GM19395 (cell line): ENCODE results near the gene DOCK3.
"Not testable (repeated sequence)": the region's sequence is repeated elsewhere in the genome, so short reads cannot be mapped to it uniquely, and the experiment has no call there.

Source experiments
- ATAC-seq: cut with Tn5 transposase; IDR thresholded peaks from one replicate; pipeline ENCODE4 v1.9.1; 2021; ENCODE audit warnings: mild to moderate bottlenecking, moderate library complexity; ENCODE audit not compliant: unreplicated experiment

The DOCK3 gene

GRCh38 chr3:50649451-50649931 lies 25.2 kb upstream of the DOCK3 start:
- no peak for ATAC-seq

- no peak for ATAC-seq
Observed at GRCh38 chr3:50650018-50650417, 24.7 kb upstream of the DOCK3 start.

- ATAC-seq: no peak
Observed at GRCh38 chr3:50651445-50651844, 23.3 kb upstream of the DOCK3 start.

- no peak for ATAC-seq
Observed at GRCh38 chr3:50651920-50652529, 22.7 kb upstream of the DOCK3 start.

- no peak for ATAC-seq
Observed at GRCh38 chr3:50652709-50653108, 22.0 kb upstream of the DOCK3 start.

- ATAC-seq: no peak
Observed at GRCh38 chr3:50653937-50654595, 20.7 kb upstream of the DOCK3 start.

- ATAC-seq: no peak
Observed at GRCh38 chr3:50655009-50655830, 19.5 kb upstream of the DOCK3 start.

GRCh38 chr3:50656417-50657195 lies 18.1 kb upstream of the DOCK3 start:
- ATAC-seq: no peak

- no peak for ATAC-seq
Observed at GRCh38 chr3:50657407-50657806, 17.3 kb upstream of the DOCK3 start.

GRCh38 chr3:50657816-50658215 lies 16.9 kb upstream of the DOCK3 start:
- ATAC-seq: no peak

- no peak for ATAC-seq
Observed at GRCh38 chr3:50658416-50658815, 16.3 kb upstream of the DOCK3 start.

- ATAC-seq: no peak
Observed at GRCh38 chr3:50658831-50659230, 15.9 kb upstream of the DOCK3 start.

- ATAC-seq: no peak
Observed at GRCh38 chr3:50660386-50660785, 14.3 kb upstream of the DOCK3 start.

- no peak for ATAC-seq
Observed at GRCh38 chr3:50661321-50661837, 13.3 kb upstream of the DOCK3 start.

- ATAC-seq: no peak
Observed at GRCh38 chr3:50662408-50662807, 12.3 kb upstream of the DOCK3 start.

GRCh38 chr3:50665081-50665840 lies 9.5 kb upstream of the DOCK3 start:
- no peak for ATAC-seq

GRCh38 chr3:50665841-50666115 lies 8.9 kb upstream of the DOCK3 start:
- ATAC-seq: not testable (repeated sequence)

- no peak for ATAC-seq
Observed at GRCh38 chr3:50666837-50667236, 7.9 kb upstream of the DOCK3 start.

- no peak for ATAC-seq
Observed at GRCh38 chr3:50671331-50671730, 3.4 kb upstream of the DOCK3 start.

- ATAC-seq: no peak
Observed at GRCh38 chr3:50672656-50673055, 2.1 kb upstream of the DOCK3 start.
